LNCAP (cell line): ENCODE data around the gene KRTAP10-1.

Source experiments
- CTCF ChIP-seq: fragments of 450-650 bp; IDR thresholded peaks from 2 replicates; pipeline ENCODE4 v1.5.1; 2017; ENCODE audit warnings: mild to moderate bottlenecking

Gene KRTAP10-1

DNA sequence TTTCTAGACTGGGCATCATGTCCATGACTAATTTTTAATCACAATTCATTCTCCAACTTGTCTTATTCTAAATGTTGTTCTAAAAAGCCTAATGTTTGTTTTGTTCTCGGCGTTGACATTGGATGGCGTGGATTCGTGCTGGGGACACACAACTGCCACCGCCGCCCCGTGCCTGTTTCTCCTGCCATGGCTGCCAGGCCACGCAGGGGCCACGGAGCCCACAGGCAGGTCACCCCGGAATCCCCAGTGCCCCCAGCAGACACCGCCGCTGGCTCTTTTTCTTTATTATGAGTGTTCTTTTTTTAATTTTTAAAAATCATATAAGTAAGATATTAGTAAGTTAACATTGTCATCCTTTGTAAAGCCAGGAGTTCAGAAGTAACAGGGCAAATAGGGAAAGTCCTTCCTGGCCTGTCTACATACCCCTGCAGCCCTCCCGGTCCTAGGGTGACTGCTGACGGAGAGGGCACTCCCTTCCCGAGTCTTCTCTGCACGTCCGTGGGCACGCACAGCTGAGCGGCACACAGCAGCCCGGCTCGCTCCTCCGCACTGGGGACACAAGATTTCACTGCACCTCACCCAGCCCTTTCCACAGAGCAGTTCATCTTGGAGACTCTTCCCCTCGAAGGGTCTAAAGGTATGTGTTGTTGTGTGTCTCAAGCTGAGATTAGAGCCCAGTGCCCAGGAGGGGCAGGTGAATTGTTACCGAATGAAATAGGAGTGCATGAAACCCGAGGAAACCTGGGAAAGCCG, 32.1 kb downstream of the KRTAP10-1 start:
- TF ChIP-seq CTCF = no peak

- TF ChIP-seq CTCF = no peak
Measured at GRCh38 chr21:44506279-44507255, 33.4 kb downstream of the KRTAP10-1 start.

- TF ChIP-seq CTCF = no peak
Measured at GRCh38 chr21:44505673-44506278, 34.2 kb downstream of the KRTAP10-1 start.

GRCh38 chr21:44503901-44504399, 36.0 kb downstream of the KRTAP10-1 start:
- TF ChIP-seq CTCF = no peak

DNA sequence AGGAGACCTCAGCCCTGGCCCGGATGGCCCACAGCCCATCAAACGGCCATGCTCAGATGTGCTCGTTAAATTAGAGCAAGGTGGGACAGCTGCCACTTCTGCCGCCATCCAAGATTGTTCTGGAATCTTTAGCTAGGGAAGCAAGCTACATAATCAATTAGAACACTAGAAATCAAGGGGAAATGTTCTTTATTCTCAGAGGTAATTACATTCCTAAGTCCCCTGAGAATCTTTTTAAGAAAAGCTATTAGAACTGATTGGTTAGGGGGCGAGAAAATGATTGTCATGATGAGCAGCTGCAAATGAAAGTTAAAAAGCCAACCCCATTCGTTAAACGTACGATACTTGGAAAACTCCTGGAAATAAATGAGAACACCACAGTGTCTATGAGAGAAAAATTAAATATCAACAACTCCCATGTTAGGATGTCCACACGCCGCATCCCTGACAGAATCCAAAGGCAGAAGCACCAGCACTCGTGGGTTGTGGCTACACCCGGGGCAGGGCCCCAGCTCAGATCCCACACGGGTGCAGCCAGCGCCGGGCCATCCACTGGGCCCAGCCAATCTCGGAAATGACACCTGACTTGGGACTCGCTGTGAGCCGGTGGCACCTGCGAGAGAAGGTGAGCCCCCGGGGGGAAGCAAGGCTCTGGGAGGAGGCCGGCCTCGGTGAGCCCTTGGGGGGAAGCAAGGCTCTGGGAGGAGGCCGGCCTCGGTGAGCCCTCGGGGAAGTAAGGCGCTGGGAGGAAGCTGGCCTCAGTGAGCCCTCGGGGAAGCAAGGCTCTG, 37.6 kb downstream of the KRTAP10-1 start:
- no peak for TF ChIP-seq CTCF

- TF ChIP-seq CTCF = no peak
Measured at GRCh38 chr21:44500111-44500510, 39.9 kb downstream of the KRTAP10-1 start.

DNA sequence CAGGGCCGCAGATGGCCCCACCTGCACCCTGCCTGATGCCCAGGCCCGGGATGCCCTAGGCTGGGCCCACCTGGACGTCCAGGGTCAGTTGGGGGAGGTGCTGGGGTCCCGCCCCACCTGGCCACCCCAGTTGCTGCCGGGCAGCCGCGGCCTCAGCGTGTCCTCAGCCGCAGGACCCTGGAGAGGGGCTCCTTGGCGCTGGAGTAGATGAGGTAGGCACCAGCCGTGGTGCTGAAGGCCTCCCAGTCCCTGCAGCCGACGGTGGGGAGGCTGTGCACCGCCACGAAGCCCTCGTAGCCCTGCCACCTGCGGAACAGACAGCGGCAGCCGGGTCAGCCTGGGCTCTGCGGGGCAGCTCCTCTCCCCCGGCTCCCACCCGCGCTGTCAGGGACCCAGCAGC, 40.4 kb downstream of the KRTAP10-1 start:
- no peak for TF ChIP-seq CTCF
